Retina (tissue), 1 donor: ENCODE results near the gene PLA2G4A.

Source experiments
- DNase-seq: peaks from one replicate; pipeline ENCODE4 v3.0.0-alpha.2; 2016

Gene PLA2G4A

DNA sequence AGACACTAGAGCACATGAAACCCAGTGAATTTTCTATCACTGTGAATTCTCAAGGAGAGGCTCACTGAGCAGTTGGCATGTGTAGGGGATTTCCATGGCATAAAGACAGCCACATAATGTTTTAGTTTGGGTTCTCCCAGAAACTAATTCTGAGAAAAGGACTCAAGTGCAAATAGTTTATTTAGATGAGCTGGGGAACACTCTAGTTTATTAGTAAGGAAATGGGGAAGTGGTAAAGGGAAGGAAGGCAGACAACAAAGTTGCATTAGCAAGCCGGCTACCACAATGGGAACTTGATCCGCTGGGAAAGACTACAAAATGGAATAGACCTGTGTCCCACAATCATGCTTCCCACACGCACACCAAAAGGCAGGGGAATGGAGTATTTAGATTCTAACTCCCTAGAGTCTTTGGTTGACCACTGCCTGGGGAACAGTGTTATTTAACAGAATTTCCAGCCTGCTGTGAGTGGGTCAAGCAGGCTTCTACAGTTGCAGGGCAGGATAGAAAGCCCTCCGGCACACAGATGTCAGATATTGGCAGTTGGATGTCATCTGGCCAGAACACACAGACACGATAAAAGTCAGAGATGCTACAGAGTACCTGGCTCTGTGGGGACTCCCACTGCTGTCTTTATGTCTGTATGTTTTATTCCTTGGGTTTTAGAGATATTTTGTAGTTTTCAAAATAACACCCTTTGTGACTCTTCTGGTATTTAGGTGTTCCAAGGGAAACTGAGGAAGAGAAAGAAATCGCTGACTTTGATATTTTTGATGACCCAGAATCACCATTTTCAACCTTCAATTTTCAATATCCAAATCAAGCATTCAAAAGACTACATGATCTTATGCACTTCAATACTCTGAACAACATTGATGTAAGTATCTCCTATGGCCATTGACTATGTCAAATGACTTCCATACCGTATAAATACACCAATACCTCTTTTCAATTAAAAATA, 150.1 kb downstream of the PLA2G4A start:
- no peak for DNase-seq

DNA sequence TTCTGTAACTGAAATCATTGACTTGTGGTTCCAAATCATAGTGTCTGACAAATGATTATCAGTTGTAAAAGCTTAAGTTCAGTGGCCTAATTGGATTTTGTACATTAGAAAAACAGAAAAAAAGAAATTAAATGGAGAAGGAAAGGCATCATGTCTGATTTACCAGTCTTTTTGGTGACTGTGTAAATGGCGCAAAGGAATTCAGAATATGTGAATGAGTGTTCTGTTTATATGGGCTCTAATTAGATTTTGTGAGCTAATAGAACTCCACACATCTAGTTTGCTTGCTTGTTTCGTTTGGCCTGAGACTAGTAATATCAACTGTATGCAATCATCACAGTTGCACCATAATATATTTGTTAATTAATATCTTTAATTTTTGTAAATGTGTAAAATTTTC, 151.7 kb downstream of the PLA2G4A start:
- no peak for DNase-seq

DNA sequence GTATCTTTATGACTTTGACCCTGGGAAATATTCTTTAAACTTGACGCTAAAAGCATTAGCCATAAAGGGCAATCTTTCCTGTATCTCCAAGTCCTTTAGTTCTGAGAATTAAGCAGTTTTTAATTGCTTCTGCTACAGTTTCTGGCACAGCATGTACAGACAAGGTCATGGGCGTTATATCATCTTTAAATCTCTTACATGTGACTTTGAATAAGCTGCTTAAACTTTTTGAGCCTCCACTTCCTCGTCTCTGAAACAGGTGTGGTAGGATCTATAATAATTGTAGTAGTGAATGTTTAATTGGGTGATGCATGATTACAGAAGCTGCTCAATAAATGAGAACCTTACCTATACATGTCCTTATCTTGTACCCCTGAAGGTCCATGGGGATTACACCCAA, 153.4 kb downstream of the PLA2G4A start:
- DNase-seq, result no peak

DNA sequence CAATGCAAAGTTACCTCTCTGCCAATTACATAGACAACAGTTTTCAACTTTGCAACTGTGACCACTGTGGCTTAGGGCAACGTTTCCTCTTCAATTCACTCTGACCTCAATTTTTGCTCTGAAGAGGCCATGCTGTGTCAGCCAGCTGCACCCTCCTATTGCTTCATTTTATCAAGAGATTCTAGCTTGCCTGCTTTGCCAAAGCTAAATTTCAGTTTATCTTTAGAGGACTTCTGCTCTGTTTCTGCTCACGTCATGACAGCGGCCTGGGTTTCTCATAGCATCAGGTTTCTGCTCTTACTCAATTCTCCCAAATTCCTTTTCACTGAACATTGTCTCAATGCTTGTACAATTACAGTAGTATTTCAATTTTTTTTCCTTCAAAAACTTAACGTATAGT, 154.6 kb downstream of the PLA2G4A start:
- DNase-seq, result peak; percentile 37

DNA sequence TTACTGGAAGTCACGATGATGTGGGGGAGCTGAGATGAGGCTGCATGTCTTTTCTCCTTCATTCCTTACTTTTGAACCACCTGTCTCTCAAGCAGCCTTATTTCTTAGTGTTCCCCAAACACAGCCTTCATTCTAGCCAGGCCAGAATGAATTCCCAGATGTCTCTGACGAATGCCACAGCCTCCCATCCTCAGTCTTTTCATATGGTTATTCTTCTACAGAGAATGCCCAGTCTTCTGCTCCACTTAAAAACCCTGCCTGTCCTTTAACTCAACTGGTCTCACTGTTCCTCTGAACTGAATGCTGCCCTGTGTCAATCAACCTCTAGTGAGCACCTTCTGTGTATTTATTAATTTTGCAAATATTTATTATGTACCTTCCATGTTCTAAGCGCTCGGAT, 156.2 kb downstream of the PLA2G4A start:
- peak; percentile 9 for DNase-seq

DNA sequence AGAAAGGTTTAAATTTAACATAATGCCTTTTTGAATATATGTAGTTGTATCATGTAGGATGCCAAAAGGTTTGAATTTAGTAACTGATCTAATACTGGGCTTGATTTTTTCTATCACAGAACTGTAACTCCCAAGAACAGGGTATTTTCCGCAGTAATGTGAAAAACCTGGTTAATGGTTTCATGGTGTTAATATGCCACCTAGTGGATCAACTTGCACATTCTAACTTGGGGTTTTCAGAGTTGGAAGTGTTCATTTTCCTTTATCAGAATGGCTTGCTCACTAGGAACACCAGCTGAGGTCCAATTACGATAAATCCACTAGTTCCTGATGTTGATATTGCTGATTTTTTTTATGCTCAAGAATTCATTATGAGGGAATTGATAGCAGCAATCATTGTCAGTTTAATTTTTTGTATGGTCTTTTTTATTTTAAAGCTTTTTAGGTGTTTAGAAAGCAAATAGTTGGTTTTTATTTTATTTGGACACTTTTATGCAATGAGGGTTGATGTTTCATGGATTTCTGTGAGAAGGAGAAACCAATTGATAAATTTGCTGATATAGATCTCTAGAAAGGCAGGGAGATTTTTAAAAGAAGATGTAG, 157.2 kb downstream of the PLA2G4A start:
- peak; percentile 66 for DNase-seq

DNA sequence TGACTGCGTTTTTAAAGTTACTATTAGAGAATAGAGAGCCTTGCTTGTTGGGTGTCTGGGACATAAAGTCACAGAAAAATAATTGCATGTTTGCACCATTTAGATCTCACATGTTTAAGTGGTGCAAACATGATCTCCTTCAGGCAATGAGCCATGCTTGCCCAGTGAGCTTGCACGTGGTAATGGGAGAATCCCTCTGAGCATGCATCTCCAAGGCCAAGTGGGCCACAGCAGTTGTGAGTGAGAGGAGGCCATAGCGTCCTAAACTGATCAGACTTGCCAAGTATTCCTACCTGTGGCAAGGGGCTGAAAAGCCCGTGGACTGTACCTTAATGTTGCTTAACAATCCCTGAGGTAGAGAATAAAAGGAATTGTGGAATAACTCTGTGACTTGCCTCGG, 158.3 kb downstream of the PLA2G4A start:
- no peak for DNase-seq

DNA sequence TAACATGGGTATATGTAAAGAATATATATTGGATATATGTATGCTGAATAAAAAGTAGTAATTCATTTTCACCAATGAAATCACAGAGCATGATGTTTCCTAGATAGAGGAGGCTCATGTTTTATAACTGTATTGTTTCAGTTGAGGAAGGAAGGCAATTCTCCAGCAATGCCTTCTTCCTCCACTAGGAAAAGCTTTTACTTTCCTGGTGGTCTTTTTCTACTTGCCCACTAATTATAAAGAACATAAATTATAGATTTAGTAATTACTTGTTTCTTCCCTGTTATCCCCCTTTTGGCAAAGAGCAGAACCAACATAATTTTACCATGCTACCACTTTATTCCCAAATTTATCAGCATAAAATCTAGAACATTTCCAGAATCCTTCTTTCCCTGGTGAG, 159.0 kb downstream of the PLA2G4A start:
- DNase-seq, result no peak

DNA sequence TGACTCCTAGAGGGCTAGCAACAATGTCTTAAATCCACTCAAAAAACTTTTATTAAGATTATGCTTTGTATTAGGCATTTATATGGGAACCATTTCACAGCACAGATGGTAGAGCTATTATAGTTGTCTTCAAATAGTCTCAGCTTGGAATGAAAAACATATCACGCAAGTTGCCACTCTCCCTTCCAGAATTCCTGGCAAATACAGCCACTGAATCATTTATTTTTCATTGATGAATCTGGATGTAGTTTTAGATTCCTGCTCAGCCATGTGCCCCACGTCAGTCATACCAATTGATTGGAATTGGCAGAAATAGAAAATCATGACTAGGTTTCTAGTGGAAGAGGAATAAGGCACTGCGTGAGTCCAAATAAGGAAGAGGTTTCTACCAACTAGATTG, 165.2 kb downstream of the PLA2G4A start:
- DNase-seq, result no peak

DNA sequence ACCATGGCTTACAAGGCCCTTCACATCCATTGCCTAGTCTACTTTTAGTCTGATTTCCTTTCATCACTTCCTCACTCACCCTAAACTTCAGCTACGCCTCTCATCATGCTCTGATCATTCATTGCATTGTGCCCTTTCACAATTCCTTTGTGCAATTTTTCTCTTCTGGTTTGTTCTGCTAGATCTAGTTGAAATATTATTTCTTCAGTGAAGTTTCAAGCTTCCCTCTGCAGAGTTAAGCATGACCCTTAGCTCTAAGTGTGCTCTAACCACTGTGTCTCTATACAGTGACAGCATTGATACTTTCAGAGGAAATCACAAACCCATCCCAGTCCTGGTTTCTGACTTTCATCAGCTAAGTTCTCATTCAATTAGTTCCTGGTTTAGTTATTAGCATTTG, 166.1 kb downstream of the PLA2G4A start:
- DNase-seq, result no peak

DNA sequence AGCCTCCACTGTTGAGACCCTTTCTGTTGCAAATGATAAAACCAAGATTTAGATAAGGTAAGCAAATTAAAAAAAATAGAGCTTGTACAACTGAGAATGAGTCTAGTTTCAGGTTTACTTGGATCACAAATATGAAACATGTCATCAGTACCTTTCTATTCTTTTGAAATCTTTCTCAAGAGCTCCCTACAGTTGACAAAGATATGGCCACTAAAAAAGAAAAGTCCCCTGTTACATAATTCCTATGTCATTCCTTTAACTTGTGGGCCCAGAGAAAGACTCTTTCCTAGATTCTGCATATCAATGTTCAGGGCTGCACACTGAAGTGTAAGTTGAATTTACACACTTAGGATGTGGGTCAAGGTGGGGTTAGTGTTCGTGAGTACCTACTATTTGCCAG, 168.1 kb downstream of the PLA2G4A start:
- DNase-seq, result no peak

DNA sequence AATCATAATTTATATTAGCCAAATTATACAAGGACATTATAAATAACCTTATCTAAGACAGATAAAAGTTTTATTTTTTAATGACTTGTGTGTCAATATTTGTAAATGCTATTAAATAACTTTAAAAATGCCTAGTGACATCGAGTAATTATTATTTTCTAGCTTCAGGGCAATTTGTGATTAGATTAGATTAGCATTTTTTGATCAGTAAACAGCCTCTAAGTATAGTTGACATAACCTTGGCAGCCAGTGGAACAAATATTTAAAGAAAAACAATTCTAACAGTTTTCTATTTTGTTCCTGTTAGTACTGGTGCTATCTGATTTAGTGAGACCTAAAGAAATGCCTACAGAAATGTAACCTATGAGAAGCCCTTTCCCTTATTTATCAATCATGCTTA, 169.1 kb downstream of the PLA2G4A start:
- no peak for DNase-seq

DNA sequence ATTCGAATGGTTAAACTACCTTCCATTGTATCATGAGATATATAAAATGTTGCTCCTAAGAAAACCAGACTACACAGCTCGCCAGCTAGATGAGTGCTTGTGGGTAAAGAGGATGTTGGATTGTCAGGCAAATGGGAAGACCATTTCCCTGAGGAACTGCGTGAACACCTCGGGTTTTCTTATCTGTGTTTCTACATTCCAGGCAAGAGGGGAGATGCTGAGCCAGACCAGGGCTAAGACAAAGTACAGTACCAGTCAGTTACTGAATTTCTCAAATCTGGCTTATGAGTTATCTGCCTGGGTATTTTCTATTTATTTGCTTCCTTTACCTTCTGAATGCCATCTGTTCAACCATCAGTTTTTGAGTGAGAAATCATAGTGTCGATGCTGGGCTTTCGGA, 170.8 kb downstream of the PLA2G4A start:
- no peak for DNase-seq

DNA sequence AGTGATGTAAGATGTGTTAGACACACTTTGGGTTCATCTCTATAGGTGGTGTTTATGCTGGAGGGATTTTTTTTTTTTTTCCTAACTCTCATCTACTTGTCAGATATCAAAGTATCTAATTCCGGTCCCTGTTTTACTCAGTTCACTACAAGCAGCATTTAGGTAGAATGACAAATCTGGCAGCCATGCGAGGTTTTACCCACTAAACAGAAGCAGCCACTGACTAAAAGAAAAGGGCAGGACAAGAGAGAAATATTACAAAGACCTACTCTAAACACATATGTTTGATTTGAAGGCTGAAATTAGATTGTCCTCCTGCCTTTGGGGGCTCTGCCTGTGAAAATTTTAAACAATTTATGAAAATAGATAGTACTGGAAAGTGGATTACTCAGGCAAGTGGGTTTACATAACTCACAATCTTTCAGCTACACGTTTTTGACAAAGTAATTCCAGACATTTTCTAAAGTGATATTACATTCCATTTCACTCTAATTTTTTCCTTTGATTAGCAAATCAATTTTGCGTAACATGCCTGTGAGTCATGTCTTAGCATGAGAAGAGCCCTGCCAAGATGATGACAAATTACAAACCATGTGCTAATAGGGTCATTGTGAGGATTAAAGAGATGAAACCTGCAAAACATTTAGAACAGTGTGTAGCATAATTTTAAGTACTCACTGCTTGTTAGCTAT, 172.6 kb downstream of the PLA2G4A start:
- no peak for DNase-seq

DNA sequence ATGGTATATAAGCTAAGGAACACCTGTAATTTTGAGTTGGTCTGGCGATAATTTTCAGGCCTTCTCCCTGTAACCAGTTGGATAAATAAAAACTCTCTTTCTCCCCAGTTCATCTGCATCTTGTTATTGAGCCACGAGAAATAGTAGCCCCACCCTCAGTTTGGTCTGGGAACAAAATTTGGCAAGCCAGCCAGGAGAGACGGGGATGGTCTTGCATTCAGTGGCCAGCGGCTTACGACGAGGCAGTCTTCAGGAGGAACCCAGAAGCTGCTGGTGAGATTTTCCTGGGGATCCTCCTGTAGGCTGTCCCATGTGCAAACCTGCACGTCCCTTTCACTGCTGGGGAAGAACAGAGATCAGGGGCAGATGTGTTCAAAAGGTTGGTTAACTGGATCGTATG, 174.6 kb downstream of the PLA2G4A start:
- no peak for DNase-seq

DNA sequence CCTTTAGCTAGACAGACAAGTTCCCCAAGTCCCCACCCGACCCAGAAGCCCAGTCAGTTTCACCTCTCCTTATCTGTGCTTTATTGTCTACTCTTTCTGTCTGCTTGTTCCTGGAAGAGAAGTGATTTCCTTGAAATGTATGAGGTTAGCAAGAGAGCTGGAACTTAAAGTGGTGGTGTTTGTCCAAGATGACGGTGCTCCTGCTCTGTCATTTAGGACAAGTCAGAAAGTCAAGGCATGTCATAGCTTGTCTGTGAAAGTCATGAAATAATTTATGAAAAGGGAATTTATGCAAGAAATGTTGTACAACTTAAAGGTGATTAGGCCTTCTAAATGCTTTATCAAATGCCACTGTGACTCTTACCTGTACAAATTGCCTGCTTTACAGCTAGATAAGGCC, 178.1 kb downstream of the PLA2G4A start:
- DNase-seq, result no peak

DNA sequence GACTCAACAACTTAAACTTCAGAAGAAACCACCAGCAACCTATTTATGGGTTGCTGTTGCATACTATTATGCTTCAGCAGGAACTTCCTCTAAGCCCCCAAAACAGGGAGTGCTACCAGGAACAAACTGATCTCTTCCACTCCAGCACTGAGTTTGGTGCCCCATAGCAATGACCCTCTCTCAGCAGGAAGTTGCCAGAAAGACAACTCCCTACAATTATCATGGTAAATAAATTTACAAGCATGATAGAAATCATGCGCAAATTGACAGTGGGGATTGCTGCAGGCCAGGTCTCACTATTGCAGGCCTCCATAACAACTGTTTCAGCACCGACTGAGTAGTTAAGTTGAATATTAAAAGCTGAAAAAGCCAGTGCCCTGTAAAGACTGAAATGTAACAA, 180.6 kb downstream of the PLA2G4A start:
- no peak for DNase-seq

DNA sequence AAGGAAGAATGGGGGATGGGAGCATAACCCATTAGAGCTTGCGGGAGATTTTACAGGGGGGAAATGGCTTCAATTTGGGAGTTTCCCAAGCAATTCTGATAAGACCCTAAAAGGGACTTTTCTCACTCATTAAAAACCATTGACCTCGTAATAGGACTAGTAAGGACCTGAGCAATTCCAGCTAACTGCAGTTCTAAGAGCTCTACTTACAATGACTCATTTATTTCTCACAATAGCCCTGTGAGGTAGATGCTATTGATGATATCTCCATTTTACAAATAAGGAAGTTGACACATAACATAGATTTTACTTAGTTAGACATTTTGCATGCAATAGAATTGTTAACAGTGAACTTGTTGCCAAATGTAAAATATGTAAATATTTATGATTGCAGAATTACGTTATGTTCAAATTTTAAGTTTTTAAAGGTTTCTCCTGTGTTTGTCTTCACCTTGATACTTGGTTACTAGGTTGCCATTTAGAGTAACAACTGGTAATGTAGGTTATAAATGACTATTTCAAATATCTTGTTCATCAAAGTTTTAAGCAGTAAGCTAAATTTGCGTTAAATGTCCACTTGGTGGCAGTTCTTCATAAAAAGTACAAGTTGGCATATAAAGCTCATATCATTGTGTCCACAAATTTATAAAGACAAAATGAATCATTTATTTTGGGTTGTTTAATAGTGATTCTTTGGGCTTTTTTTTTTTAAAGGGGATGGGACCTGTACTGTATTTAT, 182.0 kb downstream of the PLA2G4A start:
- DNase-seq, result no peak

DNA sequence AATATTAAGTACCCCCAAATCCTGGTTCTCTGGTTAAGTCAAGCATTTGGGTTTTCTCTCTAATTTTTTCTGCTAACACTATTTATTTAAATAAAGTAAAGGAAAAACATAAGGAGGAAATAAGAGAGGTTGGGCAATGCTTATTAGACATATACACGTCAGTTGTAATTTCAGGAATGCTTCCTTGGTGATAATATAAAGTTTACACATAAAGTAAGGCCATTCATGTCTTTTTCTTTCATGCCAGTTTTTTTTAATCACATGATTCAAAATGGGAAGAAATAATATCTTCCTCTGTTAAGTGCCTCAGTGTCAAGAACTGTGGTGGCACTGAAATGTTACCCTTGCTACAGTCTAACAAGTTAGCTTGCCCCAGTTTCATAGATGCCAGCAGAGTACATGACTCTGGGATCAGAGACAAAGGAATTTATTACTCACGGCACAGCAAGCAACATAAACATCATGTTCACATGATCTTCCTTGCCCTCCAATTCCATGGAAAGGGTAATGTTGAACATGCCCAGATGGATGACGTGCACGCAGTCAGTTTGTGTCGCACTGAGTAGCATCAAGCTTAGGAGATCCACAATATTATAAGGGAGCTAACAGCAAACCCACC, 184.9 kb downstream of the PLA2G4A start:
- DNase-seq, result no peak

DNA sequence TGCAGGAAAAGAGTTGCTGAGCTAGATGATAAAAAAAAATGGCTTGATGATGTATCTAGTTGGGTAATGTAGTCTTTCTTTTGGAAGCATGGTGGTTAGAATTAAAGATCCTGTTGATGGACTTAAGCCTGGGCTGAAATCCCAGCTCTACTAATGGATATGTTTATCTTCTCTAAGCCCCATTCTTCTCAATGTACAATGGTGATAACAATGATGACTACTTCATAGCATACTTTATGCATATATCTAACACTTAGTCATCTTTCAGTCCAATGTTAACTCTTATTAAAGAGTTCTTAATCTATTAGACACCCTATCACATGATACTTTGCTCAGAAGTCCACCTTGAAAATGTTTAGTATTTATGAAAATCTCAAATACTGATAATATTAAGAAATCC, 189.5 kb downstream of the PLA2G4A start:
- no peak for DNase-seq

DNA sequence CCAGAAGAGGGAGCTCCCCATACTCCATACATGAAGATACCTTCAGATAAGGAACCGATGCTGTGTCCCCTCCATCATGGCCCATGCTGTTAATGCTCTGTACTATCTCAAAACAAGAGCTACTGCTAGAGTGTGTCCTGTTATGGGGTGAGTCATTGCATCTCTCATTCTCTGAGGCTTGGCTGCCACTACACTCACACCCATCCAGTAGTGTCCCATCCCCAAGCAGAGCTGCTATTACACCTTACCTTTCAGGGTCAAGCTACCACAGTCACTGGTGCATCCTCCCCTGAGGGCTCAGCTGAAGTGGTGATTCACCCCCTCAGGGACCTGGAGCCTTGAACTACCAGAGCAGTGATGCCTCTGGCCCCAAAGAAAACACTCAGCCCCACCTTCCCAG, 198.5 kb downstream of the PLA2G4A start:
- no peak for DNase-seq

DNA sequence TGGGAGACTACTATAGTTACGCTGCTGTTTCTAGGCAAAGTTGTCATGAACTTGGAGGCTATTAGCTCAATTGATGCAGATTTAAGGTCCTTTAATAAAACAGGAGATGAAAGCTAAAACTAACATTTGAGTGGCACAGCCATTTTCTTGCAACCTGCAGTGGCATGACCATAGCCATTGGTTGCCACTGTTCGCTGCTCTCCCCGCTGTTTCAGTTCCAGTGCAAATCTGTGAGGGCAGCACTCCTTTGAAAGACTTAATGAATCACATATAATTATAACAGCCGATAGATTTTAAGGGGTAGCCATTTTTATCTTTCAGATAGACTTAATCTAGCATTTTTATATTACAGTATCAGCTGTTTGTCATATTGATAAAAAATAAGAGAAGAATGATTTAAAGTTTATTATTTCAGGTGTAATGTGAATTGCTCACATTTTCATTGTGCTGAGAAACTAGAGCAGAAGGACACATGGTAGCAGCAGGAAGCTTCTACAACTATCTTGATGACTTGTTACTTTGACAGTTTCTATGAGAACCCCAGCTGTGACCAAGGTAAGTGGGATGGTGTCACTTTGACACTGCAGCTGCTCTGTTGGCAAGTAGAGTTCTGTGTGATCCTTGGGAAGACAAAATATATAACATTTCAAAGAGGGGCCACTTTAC, 203.7 kb downstream of the PLA2G4A start:
- no peak for DNase-seq
